D721Med (cell line): ENCODE measurements around the gene MRPL41.
"Not testable (repeated sequence)": the region's sequence is repeated elsewhere in the genome, so short reads cannot be mapped to it uniquely, and the experiment has no call there.

ENCODE experiments used
- DNase-seq: peaks from one replicate; pipeline ENCODE4 v3.0.0; 2011; ENCODE audit warnings: low spot score; ENCODE audit not compliant: insufficient read length
- FAIRE-seq: peaks from 2 replicates; lab custom pipeline; 2011; peaks lifted over from hg19 to GRCh38; lab: Jason Lieb, UNC
- CTCF ChIP-seq: IDR thresholded peaks from 2 replicates; pipeline ENCODE4 v1.5.1; 2012; ENCODE audit warnings: mild to moderate bottlenecking, control low read depth; ENCODE audit not compliant: insufficient read depth; ENCODE audit errors: missing control alignments

Gene MRPL41

GRCh38 chr9:137588891-137589290, 37.2 kb downstream of the MRPL41 start:
- no peak for FAIRE-seq
- DNase-seq: no peak
- no peak for TF ChIP-seq CTCF

GRCh38 chr9:137589441-137590122, 37.9 kb downstream of the MRPL41 start:
- FAIRE-seq (no peak), DNase-seq (no peak)
- TF ChIP-seq CTCF: no peak

GRCh38 chr9:137590123-137590468, 38.4 kb downstream of the MRPL41 start:
- no peak for TF ChIP-seq CTCF
- DNase-seq (no peak), FAIRE-seq (no peak)

- TF ChIP-seq CTCF: no peak
- no peak for FAIRE-seq
These were observed 39.0 kb downstream of the MRPL41 start, which contains the start of gene ZMYND19 for GRCh38 chr9:137590469-137591383. TSS of gene ZMYND19 (minus strand) at chr9:137590512. CDS start at chr9:137590263, 249 bp downstream.

GRCh38 chr9:137592767-137593166, 41.1 kb downstream of the MRPL41 start:
- DNase-seq (no peak), FAIRE-seq (no peak)
- no peak for TF ChIP-seq CTCF

More at GRCh38 chr9:137590469-137591383, 39.0 kb downstream of the MRPL41 start, which contains the start of gene ZMYND19:
- DNase-seq: peak; percentile 98

- DNase-seq (no peak), FAIRE-seq (no peak)
- TF ChIP-seq CTCF: no peak
These were observed 41.5 kb downstream of the MRPL41 start for GRCh38 chr9:137593176-137593575.

- not testable (repeated sequence) for FAIRE-seq, DNase-seq
These were observed 44.9 kb downstream of the MRPL41 start for GRCh38 chr9:137596577-137596976.
